Activated CD4-positive, alpha-beta T cell treated with anti-CD3 and anti-CD28 coated beads for 48 hours (primary cell): Measurements from ENCODE around the gene POU2AF1.
"Not testable (repeated sequence)": the region's sequence is repeated elsewhere in the genome, so short reads cannot be mapped to it uniquely, and the experiment has no call there.

Experiments
- DNase-seq: peaks from one replicate; pipeline ENCODE4 v3.0.0-alpha.2; 2020

POU2AF1 gene

DNA sequence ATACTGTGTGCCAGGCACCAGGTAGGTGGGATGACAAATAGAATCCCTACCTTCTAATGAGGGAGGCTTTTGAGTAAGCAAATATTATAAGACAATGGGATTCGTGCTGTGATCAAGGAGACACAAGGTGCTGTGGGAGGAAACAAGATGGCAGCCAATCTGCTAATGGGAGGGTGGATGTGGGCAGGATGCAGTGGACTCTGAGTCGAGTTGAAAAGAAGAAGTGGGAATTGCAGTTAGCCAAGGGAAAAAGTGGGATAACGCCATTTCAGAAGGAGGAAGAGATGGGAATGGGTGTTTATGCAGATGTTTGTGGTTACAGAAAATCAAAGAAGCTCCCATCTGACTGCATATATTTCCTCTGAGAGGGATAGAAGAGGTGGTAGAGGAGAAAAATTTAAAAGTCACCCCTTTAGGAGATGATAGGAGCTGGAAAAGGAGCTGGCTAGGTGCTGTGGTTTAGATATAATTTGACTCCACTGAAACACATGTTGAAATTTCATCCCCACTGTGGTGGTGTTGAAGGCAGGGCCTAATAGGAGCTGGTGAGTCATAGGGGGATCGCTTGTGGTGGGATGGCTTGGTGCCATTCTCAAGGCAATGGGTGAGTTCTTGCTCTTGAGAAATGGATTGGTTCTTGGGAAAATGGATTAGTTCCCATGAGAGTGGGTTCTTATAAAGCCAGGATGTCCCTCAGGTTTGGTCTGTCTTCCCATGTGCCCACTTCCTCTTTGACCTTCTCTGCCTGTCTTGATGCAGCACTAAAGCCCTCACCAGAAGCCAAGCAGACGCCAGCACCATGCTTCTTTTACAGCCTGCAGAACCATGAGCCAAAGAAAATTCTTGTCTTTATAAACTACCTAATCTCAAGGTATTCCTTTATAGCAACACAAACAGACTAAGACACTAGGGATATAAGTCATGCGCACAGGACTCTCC lies 30.0 kb upstream of the POU2AF1 start:
- DNase-seq, result no peak

DNA sequence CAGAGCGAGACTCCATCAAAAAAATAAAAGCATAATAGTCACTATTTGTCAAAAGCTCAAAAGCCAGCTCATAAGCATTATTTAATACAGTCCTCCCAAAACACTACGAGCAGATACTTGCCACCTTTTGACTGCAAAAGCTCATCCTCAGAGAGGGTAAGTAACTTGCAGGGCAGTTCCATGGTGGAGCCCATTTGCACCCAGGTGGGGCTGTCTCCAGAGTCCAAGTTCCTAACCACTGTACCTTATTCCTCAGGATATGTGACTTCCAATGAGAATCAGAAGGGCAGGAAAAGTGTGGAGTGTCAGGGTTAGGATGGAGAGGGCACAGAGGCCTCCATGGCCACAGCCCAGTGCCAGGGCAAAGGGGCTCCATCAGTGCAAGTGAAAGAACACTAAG lies 28.6 kb upstream of the POU2AF1 start:
- no peak for DNase-seq

DNA sequence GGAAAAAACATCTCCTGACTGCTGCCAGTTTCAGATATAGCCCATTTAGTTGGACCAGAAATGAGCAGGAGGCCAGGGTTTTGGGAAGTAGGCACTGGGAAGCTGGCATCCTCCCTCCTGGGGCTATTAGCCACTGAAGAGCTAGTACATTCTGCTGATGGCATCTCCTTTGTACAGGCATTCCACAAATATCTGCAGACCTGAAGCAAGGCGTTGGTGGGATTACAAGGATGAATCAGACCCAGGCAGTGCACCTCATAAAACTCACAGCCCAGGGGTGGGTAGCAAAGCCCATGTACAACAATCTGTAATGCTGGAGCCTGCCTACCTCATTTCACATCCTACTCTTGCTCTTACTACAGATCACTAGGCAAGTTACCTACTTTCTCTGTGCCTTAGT lies 27.5 kb upstream of the POU2AF1 start:
- DNase-seq, result no peak

DNA sequence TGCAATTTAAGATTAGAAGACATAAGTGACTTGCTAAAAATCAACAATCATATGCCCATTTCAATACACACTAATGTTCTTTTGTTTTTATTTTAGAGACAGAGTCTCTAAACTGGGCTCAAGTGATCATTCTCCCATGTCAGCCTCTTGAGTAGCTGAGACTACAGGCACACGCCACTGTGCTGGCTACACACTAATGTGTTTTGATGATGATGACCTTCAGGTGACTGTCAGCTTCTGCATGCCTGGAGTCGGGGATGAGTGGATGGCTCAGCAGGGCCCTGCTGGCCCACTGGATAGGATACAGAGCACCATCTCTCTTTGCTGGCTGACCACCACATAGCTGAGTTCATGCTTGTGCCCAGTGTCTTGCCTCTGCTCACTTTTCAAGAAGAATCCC lies 27.0 kb upstream of the POU2AF1 start:
- no peak for DNase-seq

DNA sequence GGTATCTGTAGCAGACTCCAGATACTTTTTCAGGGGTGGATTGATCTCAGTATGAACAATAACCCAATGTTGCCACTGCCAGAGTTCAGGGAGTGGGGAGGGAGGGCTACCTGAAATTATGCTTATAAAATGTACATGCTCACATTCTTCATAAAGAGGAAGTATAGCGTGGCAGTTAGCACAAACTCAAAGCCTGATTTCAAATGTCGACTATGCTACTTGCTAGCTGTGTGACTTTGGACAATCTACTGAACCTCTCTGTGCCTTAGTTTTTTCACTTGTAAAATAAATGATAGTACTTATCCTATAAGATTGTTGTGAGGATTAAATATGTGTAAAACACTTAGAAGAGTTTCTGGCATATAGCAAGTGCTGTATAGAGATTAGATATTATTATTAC lies 26.5 kb upstream of the POU2AF1 start:
- no peak for DNase-seq

DNA sequence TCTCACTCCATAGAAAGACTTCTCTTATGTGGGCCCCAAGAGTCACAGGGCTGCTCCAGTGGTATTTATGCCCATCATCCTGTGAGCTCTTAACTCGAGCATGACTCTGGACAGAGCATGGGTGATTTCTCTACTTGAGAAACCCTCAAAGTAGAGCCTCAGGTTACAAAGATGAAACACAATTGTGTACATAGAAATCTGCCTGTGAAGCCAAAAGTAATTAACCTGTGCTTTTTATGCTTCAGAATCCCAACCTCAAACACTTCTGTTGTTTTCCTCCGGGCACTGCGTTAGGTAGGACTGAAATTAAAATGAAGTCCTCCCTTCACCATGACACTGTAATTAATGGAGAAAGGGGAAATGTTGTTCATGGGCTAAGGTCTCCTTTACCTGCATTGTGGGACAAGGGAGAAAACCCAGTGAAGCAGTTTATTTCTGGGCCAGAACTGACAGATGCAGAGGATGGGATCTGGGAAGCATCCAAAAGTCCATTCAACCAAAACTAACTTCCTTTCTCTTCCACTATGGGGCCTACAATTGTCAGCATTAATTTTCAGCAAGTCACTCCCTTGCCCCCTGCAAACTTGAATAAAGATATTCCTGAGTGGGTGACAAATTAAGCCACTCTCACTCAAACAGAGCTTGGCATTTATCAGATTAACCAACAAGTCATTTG lies 24.1 kb upstream of the POU2AF1 start:
- no peak for DNase-seq

DNA sequence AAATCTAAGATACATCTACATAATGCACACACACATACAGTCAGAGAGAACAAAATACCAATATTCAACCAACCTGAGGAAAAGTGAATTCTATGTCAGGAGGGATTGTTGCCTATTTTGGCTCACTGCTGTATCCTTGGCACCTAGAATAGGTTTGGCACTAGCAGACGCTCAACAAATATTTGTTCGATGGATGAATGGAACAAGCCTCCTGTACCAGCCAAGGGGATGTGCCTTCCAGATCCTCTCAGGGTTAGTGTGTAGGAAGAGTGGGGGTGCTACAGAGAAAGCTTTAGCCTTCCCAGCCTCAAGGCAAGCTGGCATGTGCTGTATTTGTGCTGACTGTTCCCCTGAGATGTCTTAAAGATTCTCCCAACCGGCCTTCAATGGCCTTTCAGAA lies 23.3 kb upstream of the POU2AF1 start:
- no peak for DNase-seq

DNA sequence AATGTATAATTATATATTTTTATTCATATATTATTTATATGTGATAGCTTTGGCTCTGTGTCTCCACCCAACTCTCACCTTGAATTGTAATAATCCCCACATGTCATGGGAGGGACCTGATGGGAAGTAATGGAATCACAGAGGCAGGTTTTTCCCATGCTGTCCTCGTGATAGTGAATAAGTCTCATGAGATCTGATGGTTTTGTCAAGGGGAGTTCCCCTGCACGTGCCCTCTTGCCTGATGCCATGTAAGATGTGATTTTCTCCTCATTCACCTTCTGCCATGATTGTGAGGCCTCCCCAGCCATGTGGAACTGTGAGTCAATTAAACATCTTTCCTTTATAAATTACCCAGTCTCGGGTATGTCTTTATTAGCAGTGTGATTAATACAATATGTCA lies 22.9 kb upstream of the POU2AF1 start:
- DNase-seq, result not testable (repeated sequence)

DNA sequence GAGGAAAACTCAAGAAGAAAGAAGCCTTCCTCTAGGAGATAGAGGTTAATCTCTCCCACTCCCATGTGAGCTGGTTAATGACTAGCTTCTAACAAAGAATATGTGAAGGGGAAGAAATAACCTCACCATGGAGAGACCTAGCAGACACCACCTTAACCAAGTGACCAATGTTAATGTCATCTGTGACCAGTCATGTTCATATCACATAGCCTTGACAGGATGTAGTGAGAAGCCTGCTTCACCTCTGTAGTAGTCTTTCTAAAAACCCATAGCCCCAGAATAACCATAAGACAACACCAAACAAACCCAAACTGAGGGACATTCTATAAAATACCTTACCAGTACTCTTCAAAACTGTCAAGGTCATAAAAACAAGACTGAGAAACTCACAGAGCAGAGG lies 21.5 kb upstream of the POU2AF1 start:
- DNase-seq, result no peak

DNA sequence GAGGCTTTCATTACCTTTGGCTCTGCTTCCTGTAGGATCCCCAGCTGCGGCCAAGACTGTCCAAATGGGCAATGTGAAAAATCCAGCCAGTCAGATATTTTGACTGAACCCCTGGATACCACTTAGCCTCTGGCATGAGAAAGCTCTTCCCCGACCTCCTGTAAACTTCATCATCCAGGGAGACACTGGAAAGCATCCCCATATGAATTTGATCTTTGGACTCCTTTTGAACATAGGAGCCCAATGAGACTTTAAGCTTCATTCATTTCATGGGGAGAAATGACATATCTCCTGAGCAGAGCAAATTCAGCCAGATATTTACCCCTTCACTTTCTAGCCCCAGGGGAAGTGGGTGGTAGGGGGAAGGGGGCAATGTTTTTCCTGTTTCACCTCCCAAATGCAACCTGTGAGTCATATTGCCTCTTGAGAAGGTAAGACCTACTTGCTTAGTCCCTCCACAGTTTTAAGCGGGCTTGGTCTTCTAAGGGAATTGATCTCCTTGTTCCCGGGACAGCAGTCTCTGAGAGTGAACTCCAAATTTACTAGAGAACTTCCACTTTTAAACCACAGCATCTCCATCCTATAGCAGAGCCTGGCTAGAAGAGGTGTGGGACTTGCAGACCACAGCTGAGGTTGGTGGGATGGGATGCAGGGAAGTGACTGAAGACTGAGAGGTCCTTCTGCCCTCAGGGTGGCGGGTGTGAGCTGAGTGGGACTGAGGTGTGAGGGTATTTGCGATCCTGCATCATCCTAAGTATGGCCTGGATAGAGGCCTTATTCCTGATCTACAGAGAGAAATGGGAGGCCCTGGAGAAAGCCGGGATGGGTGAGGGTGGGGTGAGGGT lies 20.3 kb upstream of the POU2AF1 start:
- no peak for DNase-seq

DNA sequence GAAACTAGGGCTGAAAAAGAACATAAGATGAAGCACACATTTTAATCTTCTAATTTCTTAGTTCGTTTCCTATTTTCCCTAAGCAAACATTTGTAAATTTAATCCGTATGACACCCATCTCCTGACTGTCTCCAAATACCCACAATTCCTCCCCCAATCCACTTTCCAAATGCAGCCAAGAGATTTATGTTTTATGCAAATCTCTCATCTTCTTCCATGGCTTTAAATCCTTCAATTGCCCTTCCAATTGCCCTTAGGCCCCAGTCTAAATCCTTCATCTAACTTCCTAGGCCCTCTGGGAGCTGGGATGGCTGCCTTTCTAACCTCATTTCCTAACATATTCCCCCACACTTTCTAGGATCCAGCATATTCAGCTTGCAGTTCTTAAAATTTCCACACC lies 18.0 kb upstream of the POU2AF1 start:
- no peak for DNase-seq

DNA sequence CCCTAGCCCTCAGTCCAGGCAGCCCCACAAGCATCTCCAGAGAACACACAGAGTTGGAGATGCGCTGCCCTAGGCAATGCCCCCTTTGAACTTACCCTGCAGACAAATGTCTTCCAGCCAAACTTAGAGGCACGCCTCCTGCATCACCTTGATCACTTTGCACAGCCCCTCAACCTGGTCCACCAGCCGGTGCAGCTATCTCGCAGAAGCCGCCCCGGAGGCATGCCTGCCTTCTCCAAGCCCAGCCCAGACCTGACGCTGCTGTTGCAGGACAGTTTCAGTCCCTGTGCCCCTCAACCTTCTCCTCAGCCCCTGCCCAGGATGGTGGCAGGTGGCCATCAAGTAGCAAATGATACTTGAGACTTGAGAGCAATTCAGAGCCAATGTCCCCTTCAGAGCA lies 16.7 kb upstream of the POU2AF1 start:
- no peak for DNase-seq

DNA sequence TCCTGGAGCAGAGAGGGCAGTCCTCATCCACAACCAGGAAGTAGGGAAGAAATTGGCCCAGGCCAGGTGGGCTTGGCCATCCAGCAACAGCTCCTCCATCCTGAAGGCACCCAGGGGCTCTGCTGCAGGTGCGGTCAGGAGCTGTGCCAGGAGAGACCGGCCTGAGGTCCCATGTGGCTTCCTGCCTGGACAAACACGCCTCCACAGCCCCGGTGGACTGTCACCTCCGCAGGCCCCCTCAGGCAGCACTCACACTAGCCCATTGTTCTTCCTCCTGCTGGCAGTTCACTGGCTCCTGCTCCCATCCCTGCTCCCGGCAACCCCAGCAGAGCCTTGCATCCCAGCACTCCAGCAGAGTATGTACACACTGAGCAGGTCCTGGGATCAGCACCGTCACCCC lies 16.0 kb upstream of the POU2AF1 start:
- DNase-seq, result no peak

DNA sequence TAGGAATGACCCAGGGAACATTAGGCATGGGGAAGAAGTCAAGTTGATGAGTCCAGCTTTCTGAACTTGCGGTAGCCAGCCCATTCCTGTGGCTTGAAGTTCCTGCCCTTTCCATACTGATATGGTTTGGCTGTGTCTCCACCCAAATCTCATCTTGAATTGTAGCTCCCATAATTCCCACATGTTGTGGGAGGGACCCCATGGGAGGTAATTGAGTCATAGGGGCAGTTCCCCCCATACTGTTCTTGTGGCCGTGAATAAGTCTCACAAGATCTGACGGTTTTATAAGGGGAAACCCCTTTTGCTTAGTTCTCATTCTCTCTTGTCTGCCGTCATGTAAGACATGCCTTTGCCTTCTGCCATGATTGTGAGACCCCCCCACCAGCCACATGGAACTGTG lies 15.1 kb upstream of the POU2AF1 start:
- DNase-seq, result not testable (repeated sequence)

DNA sequence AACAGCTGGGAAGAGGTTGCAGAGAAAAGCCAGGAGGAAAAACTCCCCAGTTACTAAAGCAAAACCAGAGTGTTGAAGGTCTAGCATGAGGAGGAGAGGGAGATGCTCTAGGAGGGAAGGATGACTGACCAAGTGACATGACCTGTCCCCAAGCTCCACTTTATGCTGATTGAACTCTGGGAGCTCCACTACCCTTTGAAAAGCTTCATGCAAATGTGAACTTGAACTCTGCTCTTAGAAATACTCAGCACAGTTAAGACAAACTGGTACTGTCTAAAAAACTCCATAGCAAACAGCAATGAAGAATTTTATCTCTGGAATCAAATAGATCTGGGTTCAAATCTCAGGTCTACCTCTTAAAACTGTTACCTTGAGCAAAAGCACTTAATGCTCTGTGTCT lies 14.5 kb upstream of the POU2AF1 start:
- no peak for DNase-seq

DNA sequence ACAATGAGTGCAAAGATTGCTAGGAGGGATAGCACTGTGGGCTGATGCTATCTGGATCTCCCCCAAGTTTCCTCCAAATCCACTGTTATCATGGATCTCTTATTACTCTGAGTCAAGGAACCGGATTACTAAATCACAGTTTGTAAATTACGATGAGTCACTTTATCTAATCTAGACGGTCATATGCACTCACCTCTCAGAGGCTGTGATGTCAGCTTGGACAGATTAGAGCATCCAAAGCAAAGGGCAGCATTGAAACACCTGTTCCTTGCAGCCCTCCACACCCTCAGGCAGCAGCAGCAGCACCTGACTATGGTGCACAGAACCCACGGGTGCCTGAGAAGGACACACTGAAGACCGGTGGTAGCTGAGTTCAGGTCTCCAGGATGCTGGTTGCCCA lies 14.0 kb upstream of the POU2AF1 start:
- DNase-seq, result no peak

DNA sequence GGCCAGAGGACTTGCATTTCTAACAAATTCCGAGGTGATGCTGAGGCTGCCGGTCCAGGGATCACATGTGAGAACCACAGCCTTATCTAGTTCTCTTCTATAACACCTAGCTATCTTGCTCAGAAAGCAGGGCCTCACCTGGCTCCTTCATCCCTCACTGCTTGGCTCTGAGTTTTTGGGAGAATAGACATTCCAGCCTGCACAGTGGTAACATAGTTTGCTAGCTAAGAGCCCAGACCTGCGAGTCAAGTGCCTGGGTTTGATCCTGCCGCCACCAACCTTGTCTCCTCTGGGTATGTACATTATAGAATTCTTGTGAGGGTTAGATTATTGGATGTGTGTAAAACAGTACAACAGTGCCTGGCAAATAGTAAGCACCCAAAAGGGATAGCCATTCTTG lies 13.5 kb upstream of the POU2AF1 start:
- no peak for DNase-seq

DNA sequence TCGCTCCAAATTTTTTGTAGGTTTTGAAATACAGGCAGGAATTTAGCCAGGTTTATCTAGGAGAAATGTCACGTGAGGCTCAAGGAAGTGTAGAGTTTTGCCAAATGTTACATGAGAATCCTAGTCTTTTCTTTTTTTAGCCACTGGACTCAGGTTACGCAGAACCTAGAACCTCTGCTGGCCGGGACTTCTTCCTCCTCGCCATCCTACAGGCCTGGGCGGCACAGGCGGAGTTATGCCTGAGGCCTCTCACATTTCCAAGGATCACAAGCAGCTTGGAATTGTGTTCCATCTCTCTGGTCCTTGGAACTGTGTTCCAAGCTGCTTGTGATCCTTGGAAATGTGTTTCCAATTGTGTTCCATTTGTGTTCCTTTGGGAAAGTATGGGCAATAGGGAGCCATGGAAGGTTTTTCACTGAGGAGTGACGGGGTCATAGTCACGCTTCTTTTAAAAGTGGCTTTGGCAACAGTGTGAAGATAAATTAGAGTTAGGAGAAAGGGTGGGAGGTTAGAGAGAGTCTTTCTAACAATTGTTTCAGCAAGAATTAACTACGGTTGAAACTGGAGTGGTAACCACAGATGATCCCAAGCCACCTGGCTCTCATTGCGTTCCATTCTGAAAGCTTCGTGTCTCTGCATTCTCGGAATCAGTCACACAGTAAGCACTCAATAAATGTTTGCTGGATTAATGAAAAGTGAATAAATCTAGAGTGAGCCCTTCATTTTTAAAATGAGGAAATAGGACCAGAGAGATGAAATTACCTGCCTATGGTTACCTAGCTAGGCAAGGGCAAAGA lies 12.5 kb upstream of the POU2AF1 start:
- DNase-seq, result no peak

DNA sequence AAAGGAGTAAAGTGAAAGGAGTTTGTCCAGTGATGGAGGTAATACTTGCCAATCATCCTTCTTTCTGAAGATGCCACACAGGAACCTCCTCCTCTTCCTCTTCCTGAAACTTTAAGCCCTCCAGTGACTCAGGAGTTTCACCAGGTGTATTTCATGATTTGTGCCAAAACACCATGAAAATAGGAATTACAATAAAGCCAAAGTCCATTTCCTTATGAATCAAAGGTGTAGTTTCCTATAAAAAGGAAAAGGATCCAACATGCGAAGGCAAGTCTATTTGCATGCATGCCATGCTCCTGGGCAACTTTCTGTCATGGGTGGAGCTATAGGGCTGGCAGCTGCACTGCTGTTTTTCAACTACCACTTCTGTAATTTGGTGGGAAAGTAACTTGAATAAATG lies 9.8 kb upstream of the POU2AF1 start:
- no peak for DNase-seq

DNA sequence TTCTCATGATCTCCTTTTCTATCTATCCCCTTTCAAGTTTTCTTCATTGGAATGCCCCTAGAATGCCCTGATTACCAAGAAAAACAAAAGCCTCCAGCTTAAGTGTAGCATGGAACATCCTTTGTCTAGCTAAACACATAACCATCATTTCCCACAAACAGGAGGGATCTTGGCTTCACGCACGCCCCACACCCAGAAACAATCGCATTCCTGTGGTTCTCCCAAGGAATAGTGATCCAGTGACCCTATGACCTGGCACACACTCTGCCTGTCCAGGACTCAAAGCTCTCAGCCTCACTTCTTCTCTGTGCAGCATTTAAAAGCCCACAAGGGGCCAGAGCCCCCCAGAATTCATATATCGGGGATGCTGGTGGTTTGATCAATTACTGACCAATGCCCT lies 9.3 kb upstream of the POU2AF1 start:
- DNase-seq, result no peak

DNA sequence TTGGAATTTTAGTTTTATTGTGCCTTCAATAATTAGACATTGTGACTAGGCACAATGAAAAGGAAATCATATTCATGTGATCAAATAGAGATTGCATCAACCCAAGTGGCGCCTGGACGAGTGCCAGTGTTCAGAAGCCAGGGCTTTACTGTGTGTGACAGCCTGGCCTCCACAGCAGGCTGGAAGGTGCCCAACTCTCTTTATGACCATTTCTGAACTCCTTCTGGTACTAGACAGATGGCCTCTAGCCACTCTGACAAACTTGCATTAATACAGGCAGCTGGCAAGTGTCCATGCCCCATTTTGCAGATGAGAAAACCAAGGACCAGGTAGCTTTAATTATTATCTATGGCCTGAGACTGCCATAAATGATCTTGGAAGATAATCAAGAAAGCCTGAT lies 8.3 kb upstream of the POU2AF1 start:
- DNase-seq, result no peak

DNA sequence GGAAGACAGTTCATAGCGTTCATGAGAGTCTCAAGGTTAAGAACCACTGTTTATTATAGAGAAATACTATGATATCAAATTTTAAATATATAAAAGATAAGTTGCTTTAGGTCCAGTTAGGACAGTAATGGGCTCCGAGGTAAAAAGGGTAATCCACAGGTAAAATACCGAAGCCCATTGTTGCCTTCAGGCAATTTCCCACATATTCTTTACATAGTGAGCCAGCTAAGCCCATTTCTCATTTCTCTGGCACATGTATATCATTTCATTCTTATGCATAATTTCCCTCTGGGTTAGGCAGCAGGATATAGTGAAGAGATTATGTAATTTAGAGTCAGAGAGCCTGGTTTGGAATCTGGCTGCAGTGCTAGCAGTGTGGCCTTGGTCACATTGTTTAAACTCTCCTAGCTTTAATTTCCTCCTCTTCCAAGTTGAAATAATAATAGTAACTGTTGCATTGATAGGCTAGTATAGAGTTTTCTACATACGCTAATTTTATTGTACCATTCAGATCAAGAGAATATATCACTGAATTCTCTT lies 7.6 kb upstream of the POU2AF1 start:
- no peak for DNase-seq
